CD4-positive, alpha-beta T cell treated with Interferon gamma for 1 hour (primary cell): Measurements from ENCODE around the gene PLEKHH3.

Experiments
- DNase-seq: peaks from one replicate; pipeline ENCODE4 v3.0.0-alpha.2; 2020

The PLEKHH3 gene

GRCh38 chr17:42684929-42685556 lies 8.2 kb upstream of the PLEKHH3 start:
- DNase-seq, result no peak

GRCh38 chr17:42683407-42684034 lies 6.7 kb upstream of the PLEKHH3 start:
- no peak for DNase-seq

- no peak for DNase-seq
These were observed 6.1 kb upstream of the PLEKHH3 start for GRCh38 chr17:42682722-42683403.

GRCh38 chr17:42681976-42682721 lies 5.4 kb upstream of the PLEKHH3 start, which contains the start of gene CNTNAP1:
TSS of gene CNTNAP1 (plus strand) at chr17:42682531. CDS start at chr17:42682830, 299 bp downstream.
- no peak for DNase-seq

GRCh38 chr17:42680331-42680808 lies 3.6 kb upstream of the PLEKHH3 start:
- no peak for DNase-seq

- peak; percentile 79 for DNase-seq
These were observed 2.9 kb upstream of the PLEKHH3 start for GRCh38 chr17:42679492-42680330.

- DNase-seq, result no peak
These were observed 2.2 kb upstream of the PLEKHH3 start for GRCh38 chr17:42678951-42679491.

GRCh38 chr17:42677921-42678781 lies 1.4 kb upstream of the PLEKHH3 start:
- peak; percentile 68 for DNase-seq

- peak; percentile 99 for DNase-seq
These were observed 441 bp upstream of the PLEKHH3 start for GRCh38 chr17:42677012-42677857.

- no peak for DNase-seq
These were observed 800 bp downstream of the PLEKHH3 start for GRCh38 chr17:42675965-42676423.

- no peak for DNase-seq
These were observed 1.3 kb downstream of the PLEKHH3 start for GRCh38 chr17:42675348-42675964.

GRCh38 chr17:42674755-42675347 lies 1.9 kb downstream of the PLEKHH3 start:
- no peak for DNase-seq

GRCh38 chr17:42673885-42674754 lies 2.7 kb downstream of the PLEKHH3 start:
- DNase-seq, result peak; percentile 31

GRCh38 chr17:42673266-42673884 lies 3.4 kb downstream of the PLEKHH3 start:
- no peak for DNase-seq

GRCh38 chr17:42672038-42672437 lies 4.8 kb downstream of the PLEKHH3 start:
- no peak for DNase-seq

GRCh38 chr17:42670789-42671657 lies 5.8 kb downstream of the PLEKHH3 start:
- DNase-seq, result no peak
